Keratinocyte (primary cell): ENCODE results near the gene AKR1C2. TPM values are rescaled to one million over a fixed set of nuclear protein-coding genes. Genes with fewer than 3 reads are reported as not detected.
"Not testable (repeated sequence)": the region's sequence is repeated elsewhere in the genome, so short reads cannot be mapped to it uniquely, and the experiment has no call there.

ENCODE experiments used
- DNase-seq: peaks from one replicate; pipeline ENCODE4 v3.0.0-alpha.2; 2011; ENCODE audit warnings: low read depth, missing footprints, low spot score
- FAIRE-seq: peaks from 2 replicates; lab custom pipeline; 2011; peaks lifted over from hg19 to GRCh38; lab: Jason Lieb, UNC
- H2AFZ ChIP-seq: 2 replicates; pipeline ENCODE4 v1.6.0; 2012; ENCODE audit warnings: low read length, control low read depth, inconsistent platforms; ENCODE audit not compliant: control insufficient read depth
- H3K27ac ChIP-seq: 2 replicates; pipeline ENCODE4 v1.5.1; 2011; ENCODE audit warnings: low read length; ENCODE audit not compliant: control insufficient read depth, insufficient read depth
- H3K27me3 ChIP-seq: 3 replicates; pipeline ENCODE4 v1.6.0; 2011; ENCODE audit warnings: low read length; ENCODE audit not compliant: control insufficient read depth, insufficient read depth; ENCODE audit errors: extremely low read depth
- H3K36me3 ChIP-seq, 2 experiments: 2 replicates in 1 of 2; 3 replicates in 1 of 2; pipeline ENCODE4 v1.5.1; 2011; ENCODE audit warnings: low read length in 2 of 2, mild to moderate bottlenecking in 1 of 2; ENCODE audit not compliant: control insufficient read depth in 2 of 2, insufficient read depth in 2 of 2; ENCODE audit errors: extremely low read depth in 1 of 2
- H3K4me1 ChIP-seq: 3 replicates; pipeline ENCODE4 v1.5.1; 2011; ENCODE audit warnings: low read length; ENCODE audit not compliant: control insufficient read depth, insufficient read depth; ENCODE audit errors: extremely low read depth
- H3K4me2 ChIP-seq: 3 replicates; pipeline ENCODE4 v1.6.0; 2011; ENCODE audit warnings: low read depth, low read length; ENCODE audit not compliant: control insufficient read depth, insufficient read depth; ENCODE audit errors: extremely low read depth
- H3K4me3 ChIP-seq, 3 experiments: fragments of 200-600 bp in 1 of 3; sonication (generic) in 1 of 3; 2 replicates in 2 of 3; 3 replicates in 1 of 3; pipeline ENCODE4 v1.5.1; 2011 to 2016; ENCODE audit warnings: low read length in 3 of 3, mild to moderate bottlenecking in 3 of 3, control low read depth in 2 of 3, inconsistent platforms in 1 of 3, low read depth in 1 of 3, mixed read lengths in 1 of 3, mixed run types in 1 of 3, moderate library complexity in 1 of 3; ENCODE audit not compliant: control insufficient read depth in 2 of 3, insufficient read depth in 2 of 3; ENCODE audit errors: extremely low read depth in 1 of 3
- H3K79me2 ChIP-seq: 2 replicates; pipeline ENCODE4 v1.6.0; 2012; ENCODE audit warnings: low read length; ENCODE audit not compliant: control insufficient read depth, insufficient read depth
- H3K9ac ChIP-seq: 3 replicates; pipeline ENCODE4 v1.6.0; 2011; ENCODE audit warnings: low read length; ENCODE audit not compliant: control insufficient read depth, insufficient read depth; ENCODE audit errors: extremely low read depth
- H3K9me1 ChIP-seq: 3 replicates; pipeline ENCODE4 v1.6.0; 2011; ENCODE audit warnings: low read length; ENCODE audit not compliant: control insufficient read depth, insufficient read depth; ENCODE audit errors: extremely low read depth
- H3K9me3 ChIP-seq: 2 replicates; pipeline ENCODE4 v1.5.1; 2012; ENCODE audit warnings: low read depth, low read length; ENCODE audit not compliant: control insufficient read depth
- H4K20me1 ChIP-seq: 3 replicates; pipeline ENCODE4 v1.6.0; 2011; ENCODE audit warnings: low read length; ENCODE audit not compliant: control insufficient read depth, insufficient read depth; ENCODE audit errors: extremely low read depth
- CTCF ChIP-seq, 3 experiments: IDR thresholded peaks in 1 of 3; conservative IDR thresholded peaks in 1 of 3; optimal IDR thresholded peaks in 1 of 3; 2 replicates in 2 of 3; 3 replicates in 1 of 3; pipeline versions ENCODE3 to v1.5.1; 2011; ENCODE audit warnings: low read length in 3 of 3, mild to moderate bottlenecking in 3 of 3, moderate library complexity in 2 of 3, control low read depth in 1 of 3, inconsistent platforms in 1 of 3; ENCODE audit not compliant: insufficient read depth in 2 of 3; ENCODE audit errors: extremely low read depth in 1 of 3
- dilution Hi-C: fragments of 300-500 bp; cut with MboI; formaldehyde crosslinking; loops from one replicate; pipeline ENCODE4 v1.7.0; 2020; ENCODE audit warnings: low sequenced_read_pairs; ENCODE audit not compliant: extremely low pct_ligation_motif_present
- polyA plus RNA-seq, 5 experiments: library from polyadenylated mRNA; depleted of rRNA in 3 of 5; stranded (reverse) in 3 of 5; stranded (forward) in 1 of 5; unstranded in 1 of 5; fragments of >200 nt; gene quantifications; 1 replicate in 1 of 5; 2 replicates in 3 of 5; 3 replicates in 1 of 5; pipeline versions ENCODE4 v1.2.1 to v1.2.3, GENCODE V29; 2011 to 2012; ENCODE audit warnings: missing spikeins in 2 of 5, low read depth in 1 of 5, low replicate concordance in 1 of 5

The AKR1C2 gene
- polyA plus RNA-seq, 1 donor (not counting 4 experiments of a cell fraction or from before 2014, with no cell fraction given), result 66.0 TPM

- FAIRE-seq, dilution Hi-C loops, H3K9me3 ChIP-seq, H3K36me3 ChIP-seq, H3K9me1 ChIP-seq, H2AFZ ChIP-seq, H3K79me2 ChIP-seq, H3K9ac ChIP-seq, H3K4me3 ChIP-seq, H4K20me1 ChIP-seq, H3K27me3 ChIP-seq, H3K4me2 ChIP-seq, DNase-seq: not testable (repeated sequence)
- peak overlapping the region; percentile 8 for H3K27ac ChIP-seq
- H3K4me1 ChIP-seq, result peaks cover 29% of the 10 kb centered on the region
Measured at GRCh38 chr10:5021624-5022290, 18.1 kb upstream of the AKR1C2 start.

GRCh38 chr10:5019770-5020612 is 16.3 kb upstream of the AKR1C2 start:
- H3K9ac ChIP-seq, DNase-seq, H3K4me3 ChIP-seq, H3K9me3 ChIP-seq, dilution Hi-C loops, H3K36me3 ChIP-seq, H2AFZ ChIP-seq, H3K27ac ChIP-seq, H4K20me1 ChIP-seq, H3K9me1 ChIP-seq, H3K27me3 ChIP-seq, FAIRE-seq, H3K4me2 ChIP-seq, H3K79me2 ChIP-seq: not testable (repeated sequence)
- peaks cover 22% of the 10 kb centered on the region for H3K4me1 ChIP-seq

- H3K36me3 ChIP-seq, dilution Hi-C loops, H3K9me3 ChIP-seq, H3K4me2 ChIP-seq, DNase-seq, H3K27ac ChIP-seq, H3K9ac ChIP-seq, H3K27me3 ChIP-seq, H3K9me1 ChIP-seq, H4K20me1 ChIP-seq, H3K4me3 ChIP-seq, H3K79me2 ChIP-seq: not testable (repeated sequence)
- Histone ChIP-seq H3K4me1 (peaks cover 19% of the 10 kb centered on the region), H2AFZ (peak overlapping the region; percentile 40)
- peak; percentile 89 for FAIRE-seq
- peak in 2 of 3 experiments; percentile 13 to 39 for TF ChIP-seq CTCF (optimal IDR thresholded peaks at IDR 0.05 in 1 of 3, IDR thresholded peaks at IDR 0.05 in 1 of 3, conservative IDR thresholded peaks at IDR 0.05 in 1 of 3; ENCODE audit: extremely low read depth in 1 of 3, insufficient read depth in 2 of 3, low read length in 3 of 3)
Measured at GRCh38 chr10:5018671-5019277, 15.1 kb upstream of the AKR1C2 start.
